ENCODE data around the gene HPS6.

GRCh38 chr10:102024799-102025198 is 40.4 kb upstream of the HPS6 start:
- TF ChIP-seq GATA3 (IDR thresholded peaks at IDR 0.05; ENCODE audit: low read depth, low read length) (no peak), GATA2 (IDR thresholded peaks at IDR 0.05; ENCODE audit: low read depth, low read length) (no peak)
